ENCODE measurements around the gene TMEM181.

DNA sequence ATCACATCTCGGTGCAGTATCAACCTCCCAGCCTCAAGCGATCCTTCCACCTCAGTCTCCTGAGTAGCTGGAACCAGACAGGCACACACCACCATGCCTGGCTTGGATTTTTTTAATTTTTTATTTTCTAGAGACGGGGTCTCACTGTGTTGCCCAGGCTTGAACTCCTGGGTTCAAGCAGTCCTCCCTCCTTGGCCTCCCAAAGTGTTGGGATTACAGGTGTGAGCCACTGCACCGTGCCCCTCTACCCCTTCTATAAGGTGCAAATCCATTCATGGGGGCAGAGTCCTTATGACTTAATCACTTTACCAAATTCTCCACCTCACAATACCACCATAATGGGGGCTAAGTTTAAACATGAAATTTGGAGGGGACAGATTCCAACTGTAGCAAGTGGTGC, 37.7 kb downstream of the TMEM181 start:
- no peak for TF ChIP-seq EZH2 (IDR thresholded peaks at IDR 0.05; ENCODE audit: borderline replicate concordance, insufficient read depth, low read depth, low read length, poor library complexity, severe bottlenecking)
- TF ChIP-seq, protein P1, sequence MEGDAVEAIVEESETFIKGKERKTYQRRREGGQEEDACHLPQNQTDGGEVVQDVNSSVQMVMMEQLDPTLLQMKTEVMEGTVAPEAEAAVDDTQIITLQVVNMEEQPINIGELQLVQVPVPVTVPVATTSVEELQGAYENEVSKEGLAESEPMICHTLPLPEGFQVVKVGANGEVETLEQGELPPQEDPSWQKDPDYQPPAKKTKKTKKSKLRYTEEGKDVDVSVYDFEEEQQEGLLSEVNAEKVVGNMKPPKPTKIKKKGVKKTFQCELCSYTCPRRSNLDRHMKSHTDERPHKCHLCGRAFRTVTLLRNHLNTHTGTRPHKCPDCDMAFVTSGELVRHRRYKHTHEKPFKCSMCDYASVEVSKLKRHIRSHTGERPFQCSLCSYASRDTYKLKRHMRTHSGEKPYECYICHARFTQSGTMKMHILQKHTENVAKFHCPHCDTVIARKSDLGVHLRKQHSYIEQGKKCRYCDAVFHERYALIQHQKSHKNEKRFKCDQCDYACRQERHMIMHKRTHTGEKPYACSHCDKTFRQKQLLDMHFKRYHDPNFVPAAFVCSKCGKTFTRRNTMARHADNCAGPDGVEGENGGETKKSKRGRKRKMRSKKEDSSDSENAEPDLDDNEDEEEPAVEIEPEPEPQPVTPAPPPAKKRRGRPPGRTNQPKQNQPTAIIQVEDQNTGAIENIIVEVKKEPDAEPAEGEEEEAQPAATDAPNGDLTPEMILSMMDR (IDR thresholded peaks at IDR 0.05): no peak
